SJCRH30 (cell line): Measurements from ENCODE around the gene FAM136A. TPM values are rescaled to one million over a fixed set of nuclear protein-coding genes. Genes with fewer than 3 reads are reported as not detected.
"Not testable (repeated sequence)": the region's sequence is repeated elsewhere in the genome, so short reads cannot be mapped to it uniquely, and the experiment has no call there.

Experiments
- DNase-seq, 2 experiments: peaks; one replicate each; pipeline ENCODE4 v3.0.0-alpha.2; 2015 to 2020
- H3K27ac ChIP-seq: fragments of 250-450 bp; sonication (Bioruptor Pico); 2 replicates; pipeline ENCODE4 v1.5.1; 2020; ENCODE audit warnings: mild to moderate bottlenecking, moderate library complexity
- H3K27me3 ChIP-seq: fragments of 250-450 bp; sonication (Bioruptor Pico); 2 replicates; pipeline ENCODE4 v1.5.1; 2020; ENCODE audit warnings: mild to moderate bottlenecking, moderate library complexity
- H3K36me3 ChIP-seq: fragments of 250-450 bp; sonication (Bioruptor Pico); 2 replicates; pipeline ENCODE4 v1.5.1; 2020; ENCODE audit warnings: mild to moderate bottlenecking, moderate library complexity
- H3K4me1 ChIP-seq: fragments of 250-450 bp; sonication (Bioruptor Pico); 2 replicates; pipeline ENCODE4 v1.5.1; 2020; ENCODE audit warnings: mild to moderate bottlenecking, moderate library complexity
- H3K4me3 ChIP-seq: fragments of 250-450 bp; sonication (Bioruptor Pico); 2 replicates; pipeline ENCODE4 v1.5.1; 2020; ENCODE audit warnings: mild to moderate bottlenecking, moderate library complexity
- H3K9me3 ChIP-seq: fragments of 250-450 bp; sonication (Bioruptor Pico); replicated peaks from 2 replicates; pipeline ENCODE4 v1.5.1; 2020; ENCODE audit warnings: mild to moderate bottlenecking, moderate library complexity
- total RNA-seq: library from RNA; depleted of rRNA; stranded (reverse); fragments of >200 nt; shearing (Covaris generic); gene quantifications from 2 replicates; pipeline ENCODE4 v1.2.3, GENCODE V29; 2014

Gene FAM136A
- total RNA-seq, 1 experiment from 2014 or later = 78.7 TPM

GRCh38 chr2:70314640-70315039 is 12.8 kb upstream of the FAM136A start:
- no peaks in the 10 kb centered on the region for H3K9me3 ChIP-seq
- DNase-seq = no peak
- peaks cover 25% of the 10 kb centered on the region for H3K27me3 ChIP-seq

GRCh38 chr2:70312560-70312959 is 10.7 kb upstream of the FAM136A start:
- Histone ChIP-seq H3K27me3 (peaks cover 25% of the 10 kb centered on the region), H3K4me1 (no peaks in the 10 kb centered on the region), H3K9me3 (no peaks in the 10 kb centered on the region), H3K36me3 (no peaks in the 10 kb centered on the region), H3K27ac (no peak overlapping the region), H3K4me3 (no peak overlapping the region)
- no peak for DNase-seq

More at GRCh38 chr2:70314640-70315039, 12.8 kb upstream of the FAM136A start:
- Histone ChIP-seq H3K36me3 (no peaks in the 10 kb centered on the region), H3K27ac (no peak overlapping the region), H3K4me1 (no peaks in the 10 kb centered on the region), H3K4me3 (no peak overlapping the region)

GRCh38 chr2:70310899-70311298 is 9.0 kb upstream of the FAM136A start:
- Histone ChIP-seq H3K27me3 (peaks cover 22% of the 10 kb centered on the region), H3K27ac (no peak overlapping the region), H3K36me3 (no peaks in the 10 kb centered on the region), H3K4me1 (no peaks in the 10 kb centered on the region), H3K9me3 (no peaks in the 10 kb centered on the region), H3K4me3 (no peak overlapping the region)
- DNase-seq = no peak

- peaks cover 4% of the 10 kb centered on the region; the same call in 1 of the 2 replicates for H3K27me3 ChIP-seq
- no peak overlapping the region for H3K27ac ChIP-seq
- DNase-seq = no peak
- peaks cover 2% of the 10 kb centered on the region for H3K36me3 ChIP-seq
- H3K4me3 ChIP-seq = no peak overlapping the region
- H3K9me3 ChIP-seq = no peaks in the 10 kb centered on the region
- H3K4me1 ChIP-seq = peaks cover 2% of the 10 kb centered on the region; the same call in 1 of the 2 replicates
These were observed 3.7 kb upstream of the FAM136A start for GRCh38 chr2:70305531-70305930.

- H3K4me3 ChIP-seq = no peak overlapping the region
- H3K4me1 ChIP-seq = peaks cover 2% of the 10 kb centered on the region; the same call in 1 of the 2 replicates
- H3K36me3 ChIP-seq = peaks cover 10% of the 10 kb centered on the region
- no peak overlapping the region for H3K27ac ChIP-seq
- peak in 1 of 2 experiments; percentile 17 for DNase-seq
- no peaks in the 10 kb centered on the region for H3K27me3 ChIP-seq
- H3K9me3 ChIP-seq = no peaks in the 10 kb centered on the region
These were observed 2.6 kb upstream of the FAM136A start for GRCh38 chr2:70304498-70304897.

GRCh38 chr2:70303186-70303585 is 1.3 kb upstream of the FAM136A start:
- Histone ChIP-seq H3K4me1 (peaks cover 2% of the 10 kb centered on the region; the same call in 1 of the 2 replicates), H3K9me3 (no peaks in the 10 kb centered on the region), H3K36me3 (peaks cover 22% of the 10 kb centered on the region), H3K4me3 (no peak overlapping the region), H3K27me3 (no peaks in the 10 kb centered on the region), H3K27ac (no peak overlapping the region)
- no peak for DNase-seq

- H3K27ac ChIP-seq, DNase-seq, H3K4me1 ChIP-seq, H3K9me3 ChIP-seq, H3K27me3 ChIP-seq: not testable (repeated sequence)
- Histone ChIP-seq H3K36me3 (peaks cover 22% of the 10 kb centered on the region), H3K4me3 (peak overlapping the region; percentile 84)
These were observed 304 bp upstream of the FAM136A start for GRCh38 chr2:70302195-70302546.

- Histone ChIP-seq H3K4me3 (peak overlapping the region; percentile 84), H3K27ac (peak overlapping the region; percentile 53; the same call in 1 of the 2 replicates), H3K36me3 (peaks cover 22% of the 10 kb centered on the region), H3K9me3 (no peaks in the 10 kb centered on the region), H3K27me3 (no peaks in the 10 kb centered on the region), H3K4me1 (peaks cover 2% of the 10 kb centered on the region; the same call in 1 of the 2 replicates)
- DNase-seq = peak; percentile 34 to 51
These were observed 1.0 kb downstream of the FAM136A start for GRCh38 chr2:70300771-70301343.

- H3K4me3 ChIP-seq, H3K27me3 ChIP-seq, H3K4me1 ChIP-seq, H3K9me3 ChIP-seq, H3K27ac ChIP-seq, DNase-seq: not testable (repeated sequence)
- H3K36me3 ChIP-seq = peaks cover 22% of the 10 kb centered on the region
These were observed 4.0 kb downstream of the FAM136A start for GRCh38 chr2:70297828-70298227.

- Histone ChIP-seq H3K36me3 (peaks cover 86% of the 10 kb centered on the region), H3K27ac (no peak overlapping the region)
These were observed 18.2 kb downstream of the FAM136A start for GRCh38 chr2:70283500-70284191.

GRCh38 chr2:70282439-70282838 is 19.4 kb downstream of the FAM136A start:
- Histone ChIP-seq H3K27me3 (no peaks in the 10 kb centered on the region), H3K27ac (no peak overlapping the region), H3K36me3 (peaks cover 84% of the 10 kb centered on the region), H3K4me1 (no peaks in the 10 kb centered on the region), H3K4me3 (no peak overlapping the region), H3K9me3 (no peaks in the 10 kb centered on the region)
- DNase-seq = no peak

More at GRCh38 chr2:70283500-70284191, 18.2 kb downstream of the FAM136A start:
- no peaks in the 10 kb centered on the region for H3K4me1 ChIP-seq
- no peak overlapping the region for H3K4me3 ChIP-seq
- DNase-seq = no peak
- no peaks in the 10 kb centered on the region for H3K27me3 ChIP-seq
- no peaks in the 10 kb centered on the region for H3K9me3 ChIP-seq

- H3K9me3 ChIP-seq = no peaks in the 10 kb centered on the region
- H3K36me3 ChIP-seq = peaks cover 78% of the 10 kb centered on the region
- no peak for DNase-seq
- no peak overlapping the region for H3K4me3 ChIP-seq
- no peaks in the 10 kb centered on the region for H3K4me1 ChIP-seq
- no peaks in the 10 kb centered on the region for H3K27me3 ChIP-seq
- no peak overlapping the region for H3K27ac ChIP-seq
These were observed 21.5 kb downstream of the FAM136A start for GRCh38 chr2:70280242-70280798.

- Histone ChIP-seq H3K4me1 (no peaks in the 10 kb centered on the region), H3K27ac (no peak overlapping the region), H3K4me3 (no peak overlapping the region), H3K9me3 (no peaks in the 10 kb centered on the region), H3K27me3 (no peaks in the 10 kb centered on the region), H3K36me3 (peaks cover 29% of the 10 kb centered on the region)
- DNase-seq = no peak
These were observed 31.5 kb downstream of the FAM136A start for GRCh38 chr2:70270323-70270722.

- H3K4me3 ChIP-seq, H3K27me3 ChIP-seq, H3K27ac ChIP-seq, DNase-seq, H3K9me3 ChIP-seq, H3K4me1 ChIP-seq: not testable (repeated sequence)
- H3K36me3 ChIP-seq = peaks cover 24% of the 10 kb centered on the region
These were observed 32.2 kb downstream of the FAM136A start for GRCh38 chr2:70269422-70270302.

- H3K4me1 ChIP-seq, H3K27ac ChIP-seq, H3K9me3 ChIP-seq, H3K27me3 ChIP-seq, H3K4me3 ChIP-seq, DNase-seq: not testable (repeated sequence)
- peaks cover 25% of the 10 kb centered on the region for H3K36me3 ChIP-seq
These were observed 34.9 kb downstream of the FAM136A start for GRCh38 chr2:70266925-70267324.
